Right cardiac atrium (tissue), 5 donors: ENCODE results near the gene NKRF. TPM values are rescaled to one million over a fixed set of nuclear protein-coding genes. Genes with fewer than 3 reads are reported as not detected.
A peak's percentile ranks its signal among the peaks of the same experiment; 100 is the strongest.

Experiments used
- ATAC-seq, 2 donors: fragments of 200-7000 bp; cut with Tn5 transposase; one replicate each; pipeline versions ENCODE4 v1.8.0 to v1.9.1; 2020; ENCODE audit warnings: moderate library complexity in 2 of 2, mild to moderate bottlenecking in 1 of 2
- DNase-seq, 3 donors: peaks; one replicate each; pipeline ENCODE4 v3.0.0-alpha.2; 2020
- H3K27ac ChIP-seq: one replicate; pipeline ENCODE4 v1.5.1; 2013; ENCODE audit warnings: mild to moderate bottlenecking, low read length, control low read depth, moderate library complexity
- H3K27me3 ChIP-seq: one replicate; pipeline ENCODE4 v1.6.1; 2013; ENCODE audit not compliant: control insufficient read depth, insufficient read depth
- H3K4me1 ChIP-seq: one replicate; pipeline ENCODE4 v1.6.1; 2013; ENCODE audit warnings: low read length; ENCODE audit not compliant: control insufficient read depth, insufficient read depth
- H3K4me3 ChIP-seq: one replicate; pipeline ENCODE4 v1.5.1; 2013; ENCODE audit warnings: low read length, control low read depth
- H3K9me3 ChIP-seq: one replicate; pipeline ENCODE4 v1.6.1; 2013; ENCODE audit warnings: low read length; ENCODE audit not compliant: control insufficient read depth
- WGBS: extraction: QIAGEN DNeasy Blood & Tissue Kit; methylation state at CpG from one replicate; pipeline ENCODE4 v1.1.7; 2013; 5-methylcytosine and 5-hydroxymethylcytosine counted together
- intact Hi-C, 4 donors: fragments of 100-400 bp; cut with DNase I; formaldehyde crosslinking; loops; one replicate each; pipeline versions ENCODE4 v1.11.0 to v1.14.0; 2022 to 2023
- long read RNA-seq, 4 donors: library from polyadenylated mRNA; unstranded; transcript quantifications; one replicate each; pipeline ENCODE4 v2.0.0, GENCODE V29; 2020 to 2021
- polyA plus RNA-seq: library from polyadenylated mRNA; stranded (reverse); fragments of 200-250 nt; gene quantifications from one replicate; pipeline ENCODE4 v1.2.3, GENCODE V29; 2013
- total RNA-seq, 4 donors: library from RNA; stranded (reverse); fragmentation: NEBNext Ultra II Directional; extraction: Animal tissue kit (Norgen Biotek cat#: 25700); gene quantifications; one replicate each; pipeline ENCODE4 v1.2.1, GENCODE V29; 2021
- donor health status: healthy with polysubstance abuse.
- donor health status: DM: no; HTN: yes; CAD: no.
- donor health status: DM: no; HTN: no; CAD: no.
- donor health status: DM: no; HTN: yes; CAD: no; lungs with severe emphysema.
- donor health status: DM: yes; HTN: yes; CAD: no.

Gene NKRF
- total RNA-seq = 1 to 10 TPM; 4.4 to 5.2 (median 4.8) TPM
- 3.8 TPM for polyA plus RNA-seq
- long read RNA-seq, donor 1, partial matches to known transcripts = 0 of 3 reads
- long read RNA-seq, donor 1, other reads (novel, unspliced or antisense) = 0 of 3 reads
- long read RNA-seq, donor 2, partial matches to known transcripts = 0 of 3 reads
- long read RNA-seq, donor 2, other reads (novel, unspliced or antisense) = 0 of 3 reads
- long read RNA-seq, donor 3, transcript NKRF-201 (3 exons, 3,817 nt) = major isoform, 5 of 8 reads
- long read RNA-seq, donor 3, partial matches to known transcripts = 0 of 8 reads
- long read RNA-seq, donor 3, other reads (novel, unspliced or antisense) = 2 of 8 reads
- long read RNA-seq, donor 4, partial matches to known transcripts = 0 of 3 reads
- long read RNA-seq, donor 4, other reads (novel, unspliced or antisense) = 2 of 3 reads

- peak within 1 kb of the TSS; percentile 78 for H3K27ac ChIP-seq
- 1% methylated on average over 46 of the region's 46 CpGs for WGBS
- H3K9me3 ChIP-seq = no peaks in the 10 kb centered on the region
- DNase-seq (peak; percentile 94 to 98 (median 96)), ATAC-seq (peak; percentile 94 to 96)
- H3K4me1 ChIP-seq = no peaks in the 10 kb centered on the region
- H3K4me3 ChIP-seq = peak within 1 kb of the TSS; percentile 58
- no peaks in the 10 kb centered on the region for H3K27me3 ChIP-seq
- intact Hi-C loops = loop anchor here in 1 of 4 donors (10.0 kb wide), 1 partner anchor 118 kb away; no protein-coding TSS in a partner anchor
Measured at GRCh38 chrX:119606280-119607017, at the start of gene NKRF. TSS of gene NKRF (minus strand) at chrX:119606424.

- H3K4me1 ChIP-seq = peaks cover 1% of the 10 kb centered on the region
- DNase-seq = peak in 1 of 3 donors; percentile 65
- intact Hi-C loops = no loop called here
Measured at GRCh38 chrX:119655125-119655524, 48.9 kb upstream of the NKRF start.

GRCh38 chrX:119654112-119654531, 47.9 kb upstream of the NKRF start:
- intact Hi-C loops = no loop called here
- peak; percentile 64 to 79 (median 73) for DNase-seq
- 65% methylated on average over 8 of the region's 8 CpGs for WGBS
- no peaks in the 10 kb centered on the region for H3K27me3 ChIP-seq
- H3K9me3 ChIP-seq = no peaks in the 10 kb centered on the region
- H3K27ac ChIP-seq = no peak overlapping the region
- ATAC-seq = peak; percentile 86 to 89
- H3K4me3 ChIP-seq = no peak overlapping the region
- H3K4me1 ChIP-seq = peaks cover 1% of the 10 kb centered on the region

More at GRCh38 chrX:119655125-119655524, 48.9 kb upstream of the NKRF start:
- Histone ChIP-seq H3K27me3 (no peaks in the 10 kb centered on the region), H3K9me3 (no peaks in the 10 kb centered on the region), H3K4me3 (no peak overlapping the region), H3K27ac (no peak overlapping the region)
- peak in 1 of 2 donors; percentile 84 for ATAC-seq
- WGBS = 53% methylated on average over 6 of the region's 6 CpGs

- ATAC-seq (no peak), DNase-seq (no peak)
- Histone ChIP-seq H3K4me3 (no peak overlapping the region), H3K27me3 (no peaks in the 10 kb centered on the region), H3K9me3 (no peaks in the 10 kb centered on the region), H3K4me1 (no peaks in the 10 kb centered on the region), H3K27ac (no peak overlapping the region)
- WGBS = 66% methylated on average over 6 of the region's 6 CpGs
- intact Hi-C loops = no loop called here
Measured at GRCh38 chrX:119648421-119648775, 42.2 kb upstream of the NKRF start.

GRCh38 chrX:119647552-119648420, 41.6 kb upstream of the NKRF start:
- ATAC-seq (no peak), DNase-seq (no peak)
- Histone ChIP-seq H3K4me3 (no peak overlapping the region), H3K9me3 (no peaks in the 10 kb centered on the region), H3K27me3 (no peaks in the 10 kb centered on the region), H3K4me1 (no peaks in the 10 kb centered on the region), H3K27ac (no peak overlapping the region)
- 93% methylated on average over 17 of the region's 17 CpGs for WGBS
- intact Hi-C loops = no loop called here

GRCh38 chrX:119647089-119647488, 40.9 kb upstream of the NKRF start:
- intact Hi-C loops = no loop called here
- ATAC-seq = no peak
- H3K27me3 ChIP-seq = no peaks in the 10 kb centered on the region

GRCh38 chrX:119646515-119646914, 40.3 kb upstream of the NKRF start:
- DNase-seq (no peak), ATAC-seq (no peak)
- intact Hi-C loops = no loop called here
- no peaks in the 10 kb centered on the region for H3K9me3 ChIP-seq
- H3K27me3 ChIP-seq = no peaks in the 10 kb centered on the region
- H3K4me3 ChIP-seq = no peak overlapping the region
- WGBS = 92% methylated on average over 4 of the region's 4 CpGs
- no peaks in the 10 kb centered on the region for H3K4me1 ChIP-seq
- H3K27ac ChIP-seq = no peak overlapping the region

More at GRCh38 chrX:119647089-119647488, 40.9 kb upstream of the NKRF start:
- Histone ChIP-seq H3K4me1 (no peaks in the 10 kb centered on the region), H3K27ac (no peak overlapping the region), H3K4me3 (no peak overlapping the region), H3K9me3 (no peaks in the 10 kb centered on the region)
- DNase-seq = no peak
- 76% methylated on average over 2 of the region's 2 CpGs for WGBS

GRCh38 chrX:119643696-119644095, 37.5 kb upstream of the NKRF start:
- DNase-seq (no peak), ATAC-seq (no peak)
- H3K27ac ChIP-seq = no peak overlapping the region
- intact Hi-C loops = no loop called here
- WGBS = 80% methylated on average over 8 of the region's 8 CpGs
- no peaks in the 10 kb centered on the region for H3K27me3 ChIP-seq
- H3K9me3 ChIP-seq = no peaks in the 10 kb centered on the region
- H3K4me1 ChIP-seq = no peaks in the 10 kb centered on the region
- no peak overlapping the region for H3K4me3 ChIP-seq

- no peaks in the 10 kb centered on the region for H3K9me3 ChIP-seq
- H3K4me1 ChIP-seq = no peaks in the 10 kb centered on the region
- intact Hi-C loops = no loop called here
- ATAC-seq (no peak), DNase-seq (no peak)
- no peaks in the 10 kb centered on the region for H3K27me3 ChIP-seq
- H3K27ac ChIP-seq = no peak overlapping the region
- H3K4me3 ChIP-seq = no peak overlapping the region
- 74% methylated on average over 5 of the region's 5 CpGs for WGBS
Measured at GRCh38 chrX:119640731-119641170, 34.5 kb upstream of the NKRF start.

- H3K4me3 ChIP-seq = no peak overlapping the region
- WGBS = 84% methylated on average over 10 of the region's 10 CpGs
- no peaks in the 10 kb centered on the region for H3K4me1 ChIP-seq
- no peak overlapping the region for H3K27ac ChIP-seq
- H3K27me3 ChIP-seq = no peaks in the 10 kb centered on the region
- intact Hi-C loops = no loop called here
- no peaks in the 10 kb centered on the region for H3K9me3 ChIP-seq
- ATAC-seq (no peak), DNase-seq (no peak)
Measured at GRCh38 chrX:119638725-119639471, 32.7 kb upstream of the NKRF start.
